ENCODE results near the gene BET1L.
"Not testable (repeated sequence)": the region's sequence is repeated elsewhere in the genome, so short reads cannot be mapped to it uniquely, and the experiment has no call there.

BET1L gene

GRCh38 chr11:227824-228379, 20.7 kb upstream of the BET1L start:
- no peak for DNase-seq

- DNase-seq = no peak
Observed at GRCh38 chr11:225734-226453, 18.7 kb upstream of the BET1L start.

- no peak for DNase-seq
Observed at GRCh38 chr11:224424-224823, 17.2 kb upstream of the BET1L start.

GRCh38 chr11:223884-224283, 16.7 kb upstream of the BET1L start:
- no peak for DNase-seq

GRCh38 chr11:223026-223789, 16.0 kb upstream of the BET1L start:
- DNase-seq = no peak

GRCh38 chr11:221998-222789, 15.0 kb upstream of the BET1L start:
- DNase-seq = no peak

- no peak for DNase-seq
Observed at GRCh38 chr11:221539-221938, 14.3 kb upstream of the BET1L start.

GRCh38 chr11:220641-221215, 13.5 kb upstream of the BET1L start:
- DNase-seq = not testable (repeated sequence)

- DNase-seq = no peak
Observed at GRCh38 chr11:218815-219593, 11.8 kb upstream of the BET1L start.

- no peak for DNase-seq
Observed at GRCh38 chr11:217704-218103, 10.5 kb upstream of the BET1L start.

GRCh38 chr11:216081-216974, 9.1 kb upstream of the BET1L start:
- DNase-seq = no peak

- DNase-seq = no peak
Observed at GRCh38 chr11:215581-216037, 8.4 kb upstream of the BET1L start.

- DNase-seq = no peak
Observed at GRCh38 chr11:214083-214482, 6.9 kb upstream of the BET1L start.

- DNase-seq = no peak
Observed at GRCh38 chr11:213111-213510, 5.9 kb upstream of the BET1L start.

GRCh38 chr11:212150-213100, 5.2 kb upstream of the BET1L start:
- no peak for DNase-seq

GRCh38 chr11:211741-212140, 4.5 kb upstream of the BET1L start:
- DNase-seq = no peak

GRCh38 chr11:211295-211694, 4.1 kb upstream of the BET1L start:
- no peak for DNase-seq

GRCh38 chr11:210803-211180, 3.6 kb upstream of the BET1L start:
- DNase-seq = no peak

GRCh38 chr11:210122-210802, 3.1 kb upstream of the BET1L start:
- no peak for DNase-seq
